Right ventricle myocardium inferior (tissue), 1 donor: ENCODE data around the gene BCAP31. TPM values are rescaled to one million over a fixed set of nuclear protein-coding genes. Genes with fewer than 3 reads are reported as not detected.
A peak's percentile ranks its signal among the peaks of the same experiment; 100 is the strongest.
"Not testable (repeated sequence)": the region's sequence is repeated elsewhere in the genome, so short reads cannot be mapped to it uniquely, and the experiment has no call there.

ENCODE experiments used
- ATAC-seq: fragments of 200-7000 bp; cut with Tn5 transposase; one replicate; pipeline ENCODE4 v1.9.1; 2020; ENCODE audit warnings: mild to moderate bottlenecking, moderate library complexity
- DNase-seq: peaks from one replicate; pipeline ENCODE4 v3.0.0; 2021; ENCODE audit errors: missing footprints
- intact Hi-C: fragments of 100-400 bp; cut with DNase I; formaldehyde crosslinking; loops from one replicate; pipeline ENCODE4 v1.11.0; 2022
- total RNA-seq: library from RNA; stranded (reverse); fragmentation: NEBNext Ultra II Directional; extraction: Animal tissue kit (Norgen Biotek cat#: 25700); gene quantifications from one replicate; pipeline ENCODE4 v1.2.1, GENCODE V29; 2021
- donor health status: DM: no; HTN: yes; CAD: no; lungs with severe emphysema.

BCAP31 gene
- total RNA-seq, 1 donor from 2014 or later: 98.5 TPM

GRCh38 chrX:153763989-153764755, 40.0 kb upstream of the BCAP31 start, which contains the start of gene PLXNB3:
TSS of gene PLXNB3 (plus strand) at chrX:153764249. CDS start at chrX:153765536, 1,287 bp downstream.
- ATAC-seq (peak; percentile 84), DNase-seq (peak; percentile 89)
- intact Hi-C loops: loop anchor here (1.0 kb wide), 1 partner anchor 189 kb away; no protein-coding TSS in a partner anchor

GRCh38 chrX:153763298-153763932, 39.2 kb upstream of the BCAP31 start:
- intact Hi-C loops: no loop called here
- DNase-seq (no peak), ATAC-seq (no peak)

- no peak for ATAC-seq
- intact Hi-C loops: no loop called here
- no peak for DNase-seq
Measured at GRCh38 chrX:153762626-153763173, 38.5 kb upstream of the BCAP31 start.

DNA sequence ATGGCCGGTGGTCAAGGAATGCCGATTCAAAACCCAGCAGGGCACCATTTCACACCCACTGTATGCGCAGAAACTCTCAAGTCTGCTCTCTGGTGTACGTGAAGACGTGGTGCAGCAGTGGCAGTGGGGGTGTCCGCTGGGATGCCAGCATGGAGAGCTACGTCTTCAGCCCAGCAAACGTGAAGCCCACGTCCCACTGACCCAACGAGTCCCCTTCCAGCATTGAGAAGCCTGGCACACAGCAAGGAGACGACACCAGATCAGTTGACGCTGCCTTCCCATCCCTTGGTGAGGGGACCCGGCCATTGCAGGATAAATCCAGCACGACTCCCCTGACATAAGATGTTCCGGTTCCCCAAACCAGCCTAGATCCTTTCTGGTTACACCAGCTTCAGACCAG, 37.7 kb upstream of the BCAP31 start:
- intact Hi-C loops: no loop called here
- ATAC-seq (no peak), DNase-seq (no peak)

DNA sequence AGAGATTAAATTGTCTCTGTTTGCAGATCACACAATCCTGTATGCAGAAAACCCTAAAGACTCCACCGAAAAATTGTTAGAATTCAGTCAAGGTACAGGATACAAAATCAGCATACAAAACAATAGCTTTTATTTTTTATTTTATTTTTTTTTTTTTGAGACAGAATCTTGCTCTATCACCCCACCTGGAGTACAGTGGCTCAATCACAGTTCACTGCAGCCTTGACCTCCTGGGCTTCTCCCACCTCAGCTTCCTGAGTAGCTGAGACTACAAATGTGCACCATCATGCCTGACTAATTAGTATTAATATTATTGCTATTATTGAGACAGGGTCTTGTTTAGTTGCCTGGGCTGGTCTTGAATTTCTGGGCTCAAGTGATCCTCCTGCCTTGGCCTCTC, 30.9 kb upstream of the BCAP31 start:
- intact Hi-C loops: no loop called here
- no peak for ATAC-seq
- no peak for DNase-seq

DNA sequence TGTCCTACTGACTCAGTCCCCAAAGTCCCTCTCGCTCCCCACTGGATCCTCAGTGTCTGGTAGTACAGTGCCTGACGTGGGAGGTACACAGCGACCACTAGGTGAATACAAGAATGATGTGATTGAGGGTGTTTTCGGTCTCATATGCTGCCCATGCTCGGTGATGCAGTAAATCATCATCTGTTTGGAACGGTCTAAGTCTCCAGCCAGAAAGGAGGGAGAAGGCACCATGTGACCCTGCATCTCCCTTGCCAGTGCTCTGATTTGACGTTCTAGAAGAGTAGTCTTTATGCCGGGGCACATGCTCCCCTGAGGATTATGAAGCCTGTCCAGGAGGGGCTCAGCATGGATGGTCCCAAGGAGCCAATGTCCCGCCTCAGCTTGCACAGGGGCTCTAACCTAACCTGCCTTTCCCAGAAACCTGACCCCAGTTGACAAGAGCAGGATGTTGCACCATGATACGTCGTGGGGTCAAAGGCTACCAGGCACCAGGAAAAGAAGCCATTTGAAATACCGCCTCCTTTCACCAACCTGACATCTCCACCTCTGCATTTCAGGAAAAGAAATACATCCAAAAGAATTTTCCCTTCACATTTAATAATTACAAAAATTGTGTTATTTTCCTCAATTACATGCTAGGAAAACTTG, 26.1 kb upstream of the BCAP31 start:
- intact Hi-C loops: no loop called here
- ATAC-seq (no peak), DNase-seq (no peak)

DNA sequence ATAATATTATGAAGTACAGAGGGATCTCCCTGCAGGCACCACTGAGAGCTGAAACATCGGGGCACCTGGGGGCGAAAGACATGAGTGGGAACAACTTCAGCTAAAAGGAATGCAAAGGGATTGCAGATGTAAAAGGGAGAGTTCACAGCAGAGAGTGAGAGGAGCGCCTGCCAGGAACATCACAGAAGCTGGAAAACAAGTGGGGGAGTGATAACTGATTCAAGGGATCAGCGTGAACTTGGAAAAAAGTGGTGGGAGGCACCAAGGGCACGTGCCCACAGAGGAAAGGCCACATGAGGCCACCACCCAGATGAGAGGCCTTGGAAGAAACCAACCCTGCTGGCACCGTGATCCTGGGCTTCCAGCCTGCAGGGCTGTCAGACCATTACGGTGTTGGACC, 24.8 kb upstream of the BCAP31 start:
- DNase-seq, intact Hi-C loops, ATAC-seq: not testable (repeated sequence)

DNA sequence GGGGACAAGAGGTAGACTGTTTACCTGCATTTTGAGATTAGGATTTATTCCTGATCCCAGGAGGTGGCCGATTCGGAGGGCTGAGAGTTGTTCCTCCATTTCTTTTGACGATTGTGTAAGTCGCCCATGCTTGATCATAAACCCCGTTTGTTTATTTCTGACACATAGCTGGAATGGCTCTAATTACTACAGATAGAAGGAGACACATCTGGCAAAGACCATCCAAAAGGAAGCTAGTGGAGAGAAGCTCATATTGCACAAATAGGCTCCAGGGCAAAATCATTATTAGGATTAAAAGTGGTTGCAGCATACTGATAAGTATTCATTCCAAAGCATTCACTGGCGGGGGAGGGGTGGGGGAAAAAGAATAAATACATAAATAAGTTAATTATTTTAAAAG, 22.8 kb upstream of the BCAP31 start:
- intact Hi-C loops, ATAC-seq, DNase-seq: not testable (repeated sequence)

DNA sequence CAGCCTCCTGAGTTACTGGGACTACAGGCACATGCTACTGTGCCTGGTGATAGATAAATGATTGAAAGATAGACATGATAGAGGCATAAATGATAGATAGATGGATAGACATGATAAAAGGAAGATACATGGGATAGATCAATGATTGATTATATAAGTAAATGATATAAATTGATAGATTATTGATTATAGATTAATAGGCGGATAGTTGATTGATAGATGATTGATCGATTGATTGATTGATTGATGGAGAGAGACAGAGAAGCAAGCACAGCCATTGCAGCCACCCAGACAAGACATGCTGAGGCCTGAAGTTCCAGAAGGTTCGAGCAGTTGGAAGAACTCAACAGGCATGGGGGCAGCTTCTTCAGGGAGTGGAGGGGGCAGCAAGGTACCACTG, 22.2 kb upstream of the BCAP31 start:
- ATAC-seq (no peak), DNase-seq (no peak)
- intact Hi-C loops: no loop called here

- DNase-seq, ATAC-seq, intact Hi-C loops: not testable (repeated sequence)
Measured at GRCh38 chrX:153745067-153745433, 20.9 kb upstream of the BCAP31 start.

DNA sequence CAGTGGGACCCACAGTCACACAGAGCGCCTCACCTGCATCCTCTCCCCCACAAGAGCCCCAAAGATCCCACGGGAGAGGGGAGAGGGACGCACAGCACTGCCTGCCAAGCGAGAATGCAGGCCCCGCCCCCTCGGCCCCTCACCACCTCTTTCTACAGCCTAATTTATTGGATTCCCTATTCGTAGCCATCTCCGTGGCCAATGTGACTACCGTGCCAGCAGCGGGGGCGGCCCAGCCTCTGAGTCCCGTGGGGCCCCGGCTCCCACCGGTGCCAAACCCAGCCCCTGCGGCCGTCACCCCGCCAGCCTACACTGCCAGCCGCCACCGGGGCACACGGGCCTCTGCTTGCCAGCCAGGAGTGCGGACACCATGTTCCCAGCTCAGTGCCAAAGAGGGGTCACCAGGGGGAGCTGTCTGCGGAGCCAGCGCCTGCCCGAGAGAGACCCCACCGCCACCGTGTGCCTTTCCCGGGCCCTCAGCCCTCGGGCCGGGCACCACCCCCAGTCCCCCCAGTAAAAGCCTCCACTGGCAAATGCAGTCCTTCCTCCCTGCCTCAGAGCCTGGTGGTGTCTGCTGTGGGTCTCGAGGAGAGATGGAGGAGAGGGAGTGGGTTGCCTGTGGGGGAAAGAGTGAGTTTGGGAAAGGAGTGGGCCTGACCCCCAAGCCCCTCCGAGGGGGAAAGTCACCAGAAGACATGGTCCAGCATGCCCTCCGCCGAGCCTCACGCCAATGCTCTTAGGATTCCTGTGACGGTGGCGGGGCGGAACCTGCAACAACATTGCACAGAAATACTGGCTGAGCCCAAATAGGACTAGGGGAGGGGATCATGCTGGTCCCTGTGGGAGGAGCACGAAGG, 20.3 kb upstream of the BCAP31 start:
- no peak for DNase-seq
- ATAC-seq: no peak

DNA sequence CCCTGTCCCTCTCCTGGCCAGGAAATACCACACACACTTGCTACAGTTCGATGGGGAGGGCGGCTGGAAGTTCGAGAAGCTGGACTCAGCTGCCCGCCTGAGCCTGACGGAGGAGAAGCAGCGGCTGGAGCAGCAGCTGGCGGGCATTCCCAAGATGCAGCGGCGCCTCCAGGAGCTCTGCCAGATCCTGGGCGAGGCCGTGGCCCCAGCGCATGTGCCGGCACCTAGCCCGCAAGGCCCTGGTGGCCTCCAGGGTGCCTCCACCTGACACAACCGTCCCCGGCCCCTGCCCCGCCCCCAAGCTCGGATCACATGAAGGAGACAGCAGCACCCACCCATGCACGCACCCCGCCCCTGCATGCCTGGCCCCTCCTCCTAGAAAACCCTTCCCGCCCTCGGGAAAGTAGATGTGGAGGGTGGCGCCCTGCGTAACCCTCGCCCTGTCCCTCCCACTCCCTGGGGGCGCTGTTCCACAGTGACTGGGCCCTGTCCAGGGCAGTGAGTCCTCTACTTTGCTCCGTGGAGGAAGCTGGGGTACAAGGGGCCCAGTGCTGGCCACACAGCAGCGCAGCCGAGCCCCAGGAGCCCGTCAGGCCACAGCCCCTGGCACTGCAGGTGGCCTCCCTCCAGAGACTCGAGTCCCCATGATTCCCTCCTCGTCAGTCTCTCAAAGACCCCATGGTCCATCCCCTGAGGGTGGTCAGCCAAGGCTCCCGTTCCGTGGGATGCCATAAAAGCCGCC, 19.5 kb upstream of the BCAP31 start:
- intact Hi-C loops, DNase-seq, ATAC-seq: not testable (repeated sequence)

More for the DNA sequence above, 20.3 kb upstream of the BCAP31 start:
- intact Hi-C loops: no loop called here

DNA sequence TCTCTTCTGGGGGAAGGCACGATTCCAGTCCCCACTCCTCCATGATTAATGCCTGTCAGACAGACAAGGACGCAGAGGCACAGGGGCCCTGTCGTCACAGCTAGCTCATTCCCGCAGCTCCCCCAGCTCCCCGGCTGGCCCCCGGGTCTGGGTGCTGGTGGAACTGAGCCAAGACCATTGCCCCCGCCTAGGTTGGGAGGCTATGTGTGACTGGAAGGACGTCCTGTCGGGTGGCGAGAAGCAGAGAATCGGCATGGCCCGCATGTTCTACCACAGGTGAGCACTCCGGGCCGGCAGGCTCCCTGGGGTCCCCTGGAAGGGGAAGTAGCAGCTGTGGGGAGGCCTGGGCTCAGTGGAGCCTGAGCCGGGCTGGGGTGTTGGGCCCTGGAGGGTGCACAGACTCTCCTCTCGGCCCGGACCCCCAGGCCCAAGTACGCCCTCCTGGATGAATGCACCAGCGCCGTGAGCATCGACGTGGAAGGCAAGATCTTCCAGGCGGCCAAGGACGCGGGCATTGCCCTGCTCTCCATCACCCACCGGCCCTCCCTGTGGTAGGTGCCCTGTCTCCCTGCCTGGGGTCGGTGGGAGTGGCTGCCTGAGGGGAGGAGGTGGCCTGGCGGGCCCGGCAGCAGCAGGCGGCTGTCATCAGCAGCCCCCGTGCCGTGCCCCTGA, 18.7 kb upstream of the BCAP31 start:
- intact Hi-C loops, ATAC-seq, DNase-seq: not testable (repeated sequence)

DNA sequence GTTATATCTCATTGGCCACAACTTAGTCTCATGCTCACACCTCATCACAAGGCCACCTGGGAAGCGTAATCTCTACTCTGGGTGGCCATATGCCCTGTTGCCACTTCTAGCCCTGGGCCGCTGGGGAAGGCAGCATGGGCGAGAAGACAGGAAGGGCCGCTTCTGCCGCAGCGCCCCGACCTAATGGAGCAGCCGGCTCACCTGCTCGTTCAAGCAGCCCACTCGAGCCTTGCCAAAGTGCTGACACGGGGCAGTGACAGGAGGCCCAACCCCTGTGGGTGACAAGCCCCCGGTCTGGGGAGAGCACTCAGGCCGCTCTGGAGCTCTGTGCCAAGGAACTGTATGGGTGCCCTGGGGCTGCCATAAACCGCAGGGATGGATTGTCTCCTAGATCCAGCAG, 17.9 kb upstream of the BCAP31 start:
- ATAC-seq, intact Hi-C loops, DNase-seq: not testable (repeated sequence)

GRCh38 chrX:153741446-153741845, 17.3 kb upstream of the BCAP31 start:
- DNase-seq (no peak), ATAC-seq (no peak)
- intact Hi-C loops: no loop called here

GRCh38 chrX:153740631-153741222, 16.5 kb upstream of the BCAP31 start:
- intact Hi-C loops: no loop called here
- no peak for DNase-seq
- ATAC-seq: no peak
